ENCODE data around the gene GALM. TPM values are rescaled to one million over a fixed set of nuclear protein-coding genes. Genes with fewer than 3 reads are reported as not detected.

GALM gene
- total and polyA plus RNA-seq, 7 experiments from 2014 or later, result 4.3 to 52.5 (median 14.4) TPM

- peak overlapping the region in 8 of 9 donors; percentile 3 to 83 (median 70) for H3K27ac Mint-ChIP-seq
- peaks cover 0 to 4% (median 0%) of the 10 kb centered on the region in 11 donors for H3K9me3 Mint-ChIP-seq
- Histone ChIP-seq H3K27ac (ENCODE audit: low read depth, low read length) (no peak overlapping the region), H3K36me3 (ENCODE audit: control insufficient read depth in 2 of 3, insufficient read depth in 3 of 3, low read length in 3 of 3) (peaks cover 20 to 35% (median 27%) of the 10 kb centered on the region in 3 experiments), H3K27me3 (ENCODE audit: control insufficient read depth in 2 of 2, insufficient read depth in 2 of 2, low read length in 2 of 2) (no peaks in the 10 kb centered on the region), H3K4me1 (ENCODE audit: control insufficient read depth in 2 of 2, insufficient read depth in 2 of 2, low read length in 2 of 2) (peaks cover 10 to 11% of the 10 kb centered on the region in 2 donors), H3K4me3 (ENCODE audit: low read length) (no peak overlapping the region), H3K9me3 (ENCODE audit: control insufficient read depth in 2 of 3, low read length in 3 of 3) (no peaks in the 10 kb centered on the region)
- ATAC-seq (peak; percentile 56), DNase-seq (peak in 7 of 9 donors; percentile 31 to 59 (median 53))
- peaks cover 20 to 57% (median 36%) of the 10 kb centered on the region in 7 donors for H3K4me1 Mint-ChIP-seq
- intact Hi-C loops (cut with micrococcal nuclease), result loop anchor here (1.0 to 10.0 kb wide), 10 partner anchors 8 to 1656 kb away; partner anchors contain the start of genes GEMIN6 (in 1 of the 2), GPATCH11 (in 1 of the 2), HEATR5B (in 1 of the 2) and PRKD3 (in 1 of the 2)
- ChIA-PET CTCF (interaction anchor here (0.7 to 4.3 kb wide), 15 partner anchors 9 to 425 kb away, joined by 3 to 32 read pairs (median 3); no protein-coding TSS in a partner anchor), POLR2A (interaction anchor here (0.6 to 10.0 kb wide), 4 partner anchors 9 to 160 kb away, joined by 3 to 91 read pairs (median 6); partner anchors contain the start of genes DHX57, MORN2 and SRSF7)
- no peak overlapping the region for H3K4me3 Mint-ChIP-seq
- H3K27me3 Mint-ChIP-seq, result no peaks in the 10 kb centered on the region
- peaks cover 0 to 33% (median 19%) of the 10 kb centered on the region in 5 donors for H3K36me3 Mint-ChIP-seq
These were observed 75.2 kb downstream of the GALM start for GRCh38 chr2:38740851-38741731.

- peak overlapping the region in 3 of 9 donors; percentile 15 to 75 (median 41) for H3K27ac Mint-ChIP-seq
- peaks cover 0 to 2% (median 0%) of the 10 kb centered on the region in 11 donors for H3K9me3 Mint-ChIP-seq
- intact Hi-C loops (cut with micrococcal nuclease), result loop anchor here in 1 of 2 donors (5.0 to 10.0 kb wide), 3 partner anchors 34 to 1658 kb away; partner anchors contain the start of genes GEMIN6, GPATCH11, HEATR5B and PRKD3
- Histone ChIP-seq H3K36me3 (ENCODE audit: control insufficient read depth in 2 of 3, insufficient read depth in 3 of 3, low read length in 3 of 3) (peaks cover 38 to 54% (median 46%) of the 10 kb centered on the region in 3 experiments), H3K27ac (ENCODE audit: low read depth, low read length) (no peak overlapping the region), H3K27me3 (ENCODE audit: control insufficient read depth in 2 of 2, insufficient read depth in 2 of 2, low read length in 2 of 2) (no peaks in the 10 kb centered on the region), H3K4me1 (ENCODE audit: control insufficient read depth in 2 of 2, insufficient read depth in 2 of 2, low read length in 2 of 2) (peaks cover 28 to 29% of the 10 kb centered on the region in 2 donors), H3K4me3 (ENCODE audit: low read length) (no peak overlapping the region), H3K9me3 (ENCODE audit: control insufficient read depth in 2 of 3, low read length in 3 of 3) (no peaks in the 10 kb centered on the region)
- peaks cover 33 to 74% (median 53%) of the 10 kb centered on the region in 7 donors for H3K4me1 Mint-ChIP-seq
- no peak for DNase-seq
- H3K27me3 Mint-ChIP-seq, result no peaks in the 10 kb centered on the region
- ChIA-PET CTCF (interaction anchor here (0.5 to 4.3 kb wide), 9 partner anchors 29 to 413 kb away, joined by 3 to 32 read pairs (median 6); no protein-coding TSS in a partner anchor), POLR2A (interaction anchor here (0.6 to 10.0 kb wide), 8 partner anchors 7 to 210 kb away, joined by 3 to 91 read pairs (median 4); partner anchors contain the start of genes GALM and SRSF7)
- no peak overlapping the region for H3K4me3 Mint-ChIP-seq
- peaks cover 7 to 47% (median 34%) of the 10 kb centered on the region in 5 donors for H3K36me3 Mint-ChIP-seq
- ATAC-seq, result peak; percentile 43
These were observed 77.1 kb downstream of the GALM start for GRCh38 chr2:38742797-38743559.

- H3K4me3 Mint-ChIP-seq, result peak overlapping the region in 1 of 10 donors; percentile 5
- no peak for DNase-seq
- no peak overlapping the region for H3K4me3 ChIP-seq (ENCODE audit: low read length)
- no peaks in the 10 kb centered on the region for H3K9me3 ChIP-seq (ENCODE audit: control insufficient read depth in 2 of 3, low read length in 3 of 3)
- ATAC-seq, result no peak
- peaks cover 37 to 38% of the 10 kb centered on the region in 2 donors for H3K4me1 ChIP-seq (ENCODE audit: control insufficient read depth in 2 of 2, insufficient read depth in 2 of 2, low read length in 2 of 2)
- H3K27me3 ChIP-seq (ENCODE audit: control insufficient read depth in 2 of 2, insufficient read depth in 2 of 2, low read length in 2 of 2), result no peaks in the 10 kb centered on the region
- no peaks in the 10 kb centered on the region for H3K27me3 Mint-ChIP-seq
- ChIA-PET POLR2A (interaction anchor here (1.1 to 10.0 kb wide), 5 partner anchors 6 to 211 kb away, joined by 3 to 91 read pairs (median 4); partner anchors contain the start of genes GALM and SRSF7), CTCF (interaction anchor here (0.5 to 2.2 kb wide), 14 partner anchors 9 to 208 kb away, joined by 3 to 12 read pairs (median 4); no protein-coding TSS in a partner anchor)
- H3K27ac Mint-ChIP-seq, result peak overlapping the region in 3 of 9 donors; percentile 13 to 75 (median 49)
- peak overlapping the region; percentile 2 for H3K27ac ChIP-seq (ENCODE audit: low read depth, low read length)
- intact Hi-C loops (cut with micrococcal nuclease), result loop anchor here in 1 of 2 donors (1.0 to 10.0 kb wide), 4 partner anchors 16 to 1659 kb away; partner anchors contain the start of genes GEMIN6, GPATCH11, HEATR5B and PRKD3
- peaks cover 0 to 4% (median 0%) of the 10 kb centered on the region in 11 donors for H3K9me3 Mint-ChIP-seq
- peaks cover 38 to 77% (median 60%) of the 10 kb centered on the region in 7 donors for H3K4me1 Mint-ChIP-seq
- H3K36me3 ChIP-seq (ENCODE audit: control insufficient read depth in 2 of 3, insufficient read depth in 3 of 3, low read length in 3 of 3), result peaks cover 45 to 63% (median 54%) of the 10 kb centered on the region in 3 experiments
- H3K36me3 Mint-ChIP-seq, result peaks cover 9 to 53% (median 35%) of the 10 kb centered on the region in 5 donors
These were observed 77.9 kb downstream of the GALM start for GRCh38 chr2:38743672-38744398.

- Histone ChIP-seq H3K4me1 (ENCODE audit: control insufficient read depth in 2 of 2, insufficient read depth in 2 of 2, low read length in 2 of 2) (peaks cover 40 to 41% of the 10 kb centered on the region in 2 donors), H3K9me3 (ENCODE audit: control insufficient read depth in 2 of 3, low read length in 3 of 3) (no peaks in the 10 kb centered on the region), H3K27me3 (ENCODE audit: control insufficient read depth in 2 of 2, insufficient read depth in 2 of 2, low read length in 2 of 2) (no peaks in the 10 kb centered on the region), H3K27ac (ENCODE audit: low read depth, low read length) (peak overlapping the region; percentile 2), H3K4me3 (ENCODE audit: low read length) (no peak overlapping the region), H3K36me3 (ENCODE audit: control insufficient read depth in 2 of 3, insufficient read depth in 3 of 3, low read length in 3 of 3) (peaks cover 45 to 67% (median 58%) of the 10 kb centered on the region in 3 experiments)
- H3K4me3 Mint-ChIP-seq, result peak overlapping the region in 2 of 10 donors; percentile 5 to 7
- ChIA-PET CTCF (interaction anchor here (0.6 to 2.2 kb wide), 9 partner anchors 10 to 208 kb away, joined by 3 to 12 read pairs (median 6); no protein-coding TSS in a partner anchor), POLR2A (interaction anchor here (1.3 to 10.0 kb wide), 4 partner anchors 6 to 143 kb away, joined by 3 to 91 read pairs (median 4); partner anchors contain the start of genes GALM and SRSF7)
- no peaks in the 10 kb centered on the region for H3K27me3 Mint-ChIP-seq
- H3K9me3 Mint-ChIP-seq, result peaks cover 0 to 4% (median 0%) of the 10 kb centered on the region in 11 donors
- H3K36me3 Mint-ChIP-seq, result peaks cover 9 to 54% (median 41%) of the 10 kb centered on the region in 5 donors
- peaks cover 41 to 78% (median 65%) of the 10 kb centered on the region in 7 donors for H3K4me1 Mint-ChIP-seq
- no peak for ATAC-seq
- H3K27ac Mint-ChIP-seq, result peak overlapping the region in 3 of 9 donors; percentile 13 to 75 (median 49)
- intact Hi-C loops (cut with micrococcal nuclease), result loop anchor here in 1 of 2 donors (1.0 to 10.0 kb wide), 4 partner anchors 16 to 1660 kb away; partner anchors contain the start of genes GEMIN6, GPATCH11, HEATR5B and PRKD3
- DNase-seq, result no peak
These were observed 78.5 kb downstream of the GALM start for GRCh38 chr2:38744399-38744780.

- no peak overlapping the region for H3K27ac ChIP-seq (ENCODE audit: low read depth, low read length)
- H3K4me1 ChIP-seq (ENCODE audit: control insufficient read depth in 2 of 2, insufficient read depth in 2 of 2, low read length in 2 of 2), result peaks cover 40 to 41% of the 10 kb centered on the region in 2 donors
- Mint-ChIP-seq H3K27me3 (no peaks in the 10 kb centered on the region), H3K36me3 (peaks cover 14 to 58% (median 49%) of the 10 kb centered on the region in 5 donors), H3K4me1 (peaks cover 44 to 82% (median 68%) of the 10 kb centered on the region in 7 donors), H3K9me3 (peaks cover 0 to 6% (median 0%) of the 10 kb centered on the region in 11 donors), H3K4me3 (peak overlapping the region in 5 of 10 donors; percentile 1 to 99 (median 95)), H3K27ac (peak overlapping the region in 4 of 9 donors; percentile 11 to 70 (median 34))
- intact Hi-C loops (cut with micrococcal nuclease), result loop anchor here in 1 of 2 donors (10.0 kb wide), 2 partner anchors 1420 to 1660 kb away; partner anchors contain the start of genes GPATCH11, HEATR5B and PRKD3
- ATAC-seq, result no peak
- no peak overlapping the region for H3K4me3 ChIP-seq (ENCODE audit: low read length)
- DNase-seq, result no peak
- ChIA-PET CTCF (interaction anchor here (1.4 to 2.2 kb wide), 2 partner anchors 11 to 164 kb away, joined by 7 to 12 read pairs; no protein-coding TSS in a partner anchor), POLR2A (interaction anchor here (1.2 kb wide), 1 partner anchor 11 kb away, joined by 4 read pairs; no protein-coding TSS in a partner anchor)
- H3K36me3 ChIP-seq (ENCODE audit: control insufficient read depth in 2 of 3, insufficient read depth in 3 of 3, low read length in 3 of 3), result peaks cover 45 to 75% (median 64%) of the 10 kb centered on the region in 3 experiments
- no peaks in the 10 kb centered on the region for H3K9me3 ChIP-seq (ENCODE audit: control insufficient read depth in 2 of 3, low read length in 3 of 3)
- H3K27me3 ChIP-seq (ENCODE audit: control insufficient read depth in 2 of 2, insufficient read depth in 2 of 2, low read length in 2 of 2), result no peaks in the 10 kb centered on the region
These were observed 79.4 kb downstream of the GALM start for GRCh38 chr2:38745267-38745666.

All from naive thymus-derived CD4-positive, alpha-beta T cell (primary cell).